Fibroblast of skin of left biceps (primary cell): Measurements from ENCODE around the gene MAP2K5.

Experiments
- DNase-seq, 2 experiments: peaks; one replicate each; pipeline ENCODE4 v3.0.0-alpha.2; 2013; ENCODE audit warnings: low read depth in 2 of 2

Gene MAP2K5

GRCh38 chr15:67758619-67759300, 216.3 kb downstream of the MAP2K5 start:
- DNase-seq: no peak

DNA sequence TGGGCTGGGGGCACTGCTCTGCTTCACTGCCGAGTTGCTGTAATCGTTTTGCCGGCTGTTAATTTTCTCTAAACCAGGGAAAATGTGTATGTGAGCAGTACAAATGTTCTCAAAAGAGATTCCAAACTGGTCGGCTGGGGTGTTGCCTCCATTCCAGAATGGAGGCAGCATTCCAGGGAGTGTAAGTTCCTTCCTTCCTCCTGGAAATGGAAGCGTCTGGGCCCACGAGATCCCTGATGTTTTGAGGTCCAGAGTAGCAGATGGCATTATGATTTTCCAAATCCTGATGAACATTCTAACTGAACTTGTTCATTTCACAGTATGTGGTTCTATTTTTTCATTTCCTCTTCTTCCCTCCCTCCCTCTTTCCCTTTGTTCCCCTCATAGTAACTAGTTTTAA, 218.4 kb downstream of the MAP2K5 start:
- no peak for DNase-seq

GRCh38 chr15:67761343-67761742, 218.8 kb downstream of the MAP2K5 start:
- no peak for DNase-seq

DNA sequence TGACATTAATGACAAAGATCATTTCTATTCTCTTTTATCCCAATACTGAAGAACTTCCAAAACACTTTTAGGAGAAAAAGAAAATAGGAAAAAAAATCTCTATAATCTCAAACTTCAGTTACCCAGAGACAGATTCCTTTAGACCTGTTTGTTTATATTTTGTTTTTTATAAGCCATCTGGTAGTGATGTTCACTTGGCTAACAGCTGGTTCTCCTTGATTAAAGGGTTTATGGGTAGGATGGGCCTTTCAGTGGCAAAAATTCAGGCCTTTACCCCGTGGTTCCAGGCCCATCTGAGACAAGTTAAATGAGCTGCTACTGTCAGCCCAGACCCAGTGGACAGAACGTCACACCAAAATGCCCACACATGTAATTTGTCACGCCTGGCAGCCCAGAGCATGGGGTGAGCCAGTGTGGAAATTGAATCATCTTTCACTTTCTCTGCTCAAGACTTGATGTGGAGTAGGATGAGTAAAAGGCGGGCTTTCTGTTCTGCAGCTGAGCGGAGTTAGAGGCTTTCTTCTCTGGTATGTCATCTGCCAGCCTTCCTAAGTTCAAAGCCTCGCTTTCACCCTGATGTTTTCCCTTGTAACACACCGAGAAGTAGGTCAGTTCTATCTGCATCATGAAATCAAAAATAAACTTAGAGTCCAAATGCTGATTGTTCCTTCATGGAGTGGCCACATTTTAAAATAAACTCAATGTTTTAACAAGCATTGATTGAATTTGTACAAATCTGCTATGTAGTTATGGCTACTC, 220.3 kb downstream of the MAP2K5 start:
- no peak for DNase-seq

DNA sequence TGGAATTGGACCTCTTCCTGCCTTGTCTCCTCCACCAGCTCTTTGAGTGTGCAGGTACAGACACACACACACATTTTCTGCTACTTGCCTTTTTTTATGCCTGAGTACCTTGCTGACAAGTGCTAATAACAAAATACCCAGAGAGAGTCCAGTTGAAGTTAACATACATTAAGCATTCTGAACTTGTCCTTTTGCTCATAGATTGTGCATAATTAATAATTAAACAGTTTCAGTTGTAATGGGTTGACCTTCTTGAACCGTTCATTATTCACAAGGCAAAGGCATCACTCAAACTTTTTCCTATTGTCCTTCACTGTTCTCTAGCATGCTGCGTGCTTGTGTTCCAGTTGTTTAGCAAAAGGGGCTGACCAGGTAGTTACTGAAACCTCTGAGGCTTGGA, 223.2 kb downstream of the MAP2K5 start:
- DNase-seq: no peak

- DNase-seq: no peak
These were observed 224.5 kb downstream of the MAP2K5 start for GRCh38 chr15:67766968-67767367.

DNA sequence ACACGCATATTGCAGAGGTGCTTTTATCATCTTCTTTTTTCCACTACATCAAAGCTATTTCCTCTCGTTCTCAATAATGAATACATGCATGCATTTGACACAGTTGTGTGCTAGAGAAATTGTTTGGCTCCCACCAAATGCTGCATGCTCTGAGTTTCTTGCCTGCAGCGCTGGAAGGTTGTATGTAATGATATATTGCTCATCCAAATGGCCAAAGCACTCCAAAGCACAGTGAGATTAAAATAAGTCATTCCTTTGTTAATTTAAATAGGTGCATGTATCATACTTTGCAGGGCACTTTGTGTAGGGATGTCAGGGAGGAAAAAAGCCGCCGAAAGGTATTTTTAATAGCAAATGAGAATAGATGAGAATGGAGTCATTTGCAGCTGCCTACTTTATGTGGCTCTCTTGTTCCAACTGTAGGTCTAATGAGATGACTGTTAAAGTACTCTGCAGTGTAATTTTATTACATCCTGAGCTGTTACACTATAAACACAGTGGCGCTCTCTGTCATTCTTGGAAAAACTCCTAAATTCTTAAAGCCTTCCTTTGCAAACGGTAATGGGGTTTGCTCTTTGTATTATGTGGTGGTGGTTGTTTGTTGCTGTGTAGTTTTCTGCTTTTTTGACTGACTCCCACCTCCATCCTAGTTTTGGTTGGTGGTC, 225.9 kb downstream of the MAP2K5 start:
- DNase-seq: no peak

GRCh38 chr15:67769497-67770357, 227.2 kb downstream of the MAP2K5 start:
- no peak for DNase-seq

- no peak for DNase-seq
These were observed 227.8 kb downstream of the MAP2K5 start for GRCh38 chr15:67770358-67770628.

GRCh38 chr15:67771189-67771800, 228.8 kb downstream of the MAP2K5 start:
- no peak for DNase-seq

DNA sequence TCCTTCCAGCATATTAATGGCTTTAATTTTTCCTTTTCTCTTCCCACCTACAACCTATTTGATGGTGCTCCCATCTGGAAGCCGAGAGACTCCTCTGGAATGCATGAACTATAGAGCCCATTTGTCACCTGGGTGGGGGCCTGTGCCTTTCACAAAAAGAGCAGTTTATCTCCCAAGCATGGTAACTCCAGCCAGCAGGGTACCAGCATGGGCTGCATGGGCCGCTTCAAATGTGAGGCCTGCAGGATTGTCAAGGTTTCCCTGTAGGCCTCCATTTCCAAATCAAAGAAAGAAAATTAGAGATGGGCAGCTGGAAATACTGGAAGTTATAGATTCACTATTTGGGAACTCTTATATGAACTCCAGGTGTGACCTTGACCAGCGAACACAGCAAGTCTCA, 232.1 kb downstream of the MAP2K5 start:
- no peak for DNase-seq

GRCh38 chr15:67775250-67775649, 232.7 kb downstream of the MAP2K5 start:
- no peak for DNase-seq

GRCh38 chr15:67775998-67776397, 233.5 kb downstream of the MAP2K5 start:
- no peak for DNase-seq

DNA sequence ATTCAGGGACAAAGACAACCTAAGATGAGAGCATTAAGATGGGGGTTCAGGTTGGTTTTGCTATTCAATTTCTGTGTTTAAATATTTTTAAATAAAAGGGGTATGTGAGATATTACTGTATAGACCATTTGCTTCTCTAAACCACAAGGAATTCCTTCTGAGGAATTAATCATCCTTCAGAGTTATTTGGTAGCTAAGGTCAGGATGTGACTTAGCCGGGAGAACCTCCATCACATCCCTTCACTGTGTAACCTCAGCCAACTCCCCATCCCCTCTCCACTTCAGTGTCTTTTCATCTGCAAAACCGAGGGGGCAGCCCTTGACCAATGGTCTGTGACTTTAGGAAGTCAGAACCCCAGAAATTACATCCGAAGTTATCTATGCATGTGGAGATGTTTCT, 234.1 kb downstream of the MAP2K5 start:
- DNase-seq: no peak

DNA sequence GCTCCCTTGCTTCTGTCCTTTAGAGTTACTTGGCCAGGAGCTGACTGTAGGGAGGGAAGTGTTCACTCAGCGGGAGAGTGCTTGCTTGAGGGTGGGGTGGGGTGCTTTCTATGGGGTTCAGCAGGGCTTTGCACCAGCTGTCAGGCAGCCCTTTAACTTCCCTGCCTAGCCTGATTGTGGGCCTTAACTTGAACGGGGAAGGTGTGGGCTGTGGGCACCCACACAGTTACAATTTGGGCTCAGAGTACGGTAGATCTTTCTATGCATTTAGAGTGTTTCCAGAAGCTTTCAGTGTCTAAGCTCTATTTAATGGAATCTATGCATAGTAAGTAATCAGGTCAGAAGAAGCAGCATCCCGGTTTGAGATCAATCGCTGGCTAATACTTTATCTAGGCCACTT, 234.6 kb downstream of the MAP2K5 start:
- no peak for DNase-seq

- no peak for DNase-seq
These were observed 235.3 kb downstream of the MAP2K5 start for GRCh38 chr15:67777773-67778172.

DNA sequence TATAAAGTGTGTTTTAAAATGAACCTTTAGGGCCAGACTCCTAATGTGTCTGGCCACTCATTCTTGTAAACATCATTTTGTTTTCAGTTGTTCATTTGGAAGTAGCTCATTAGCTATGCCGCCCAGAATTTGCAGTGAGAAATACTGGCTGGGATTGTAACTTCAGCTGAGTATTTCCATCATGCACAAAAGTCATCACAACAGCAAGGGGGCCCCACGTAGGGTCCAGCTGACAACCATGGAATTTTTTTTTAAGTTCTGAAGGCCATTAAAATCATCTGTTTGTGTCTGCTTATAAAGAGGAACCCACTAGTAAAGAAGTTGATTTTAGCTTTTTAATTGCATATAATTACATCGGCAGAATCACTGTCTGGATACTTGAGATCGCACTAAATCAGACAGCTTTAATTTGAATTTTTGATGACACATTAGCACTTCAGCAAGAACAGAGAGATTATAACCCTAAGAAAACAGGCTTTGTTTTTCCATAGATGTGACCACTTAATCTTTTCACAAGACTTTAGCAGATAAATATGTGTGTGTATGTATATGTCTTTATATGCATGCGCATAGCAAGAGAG, 236.6 kb downstream of the MAP2K5 start:
- no peak for DNase-seq

- DNase-seq: no peak
These were observed 237.1 kb downstream of the MAP2K5 start for GRCh38 chr15:67779549-67780111.

DNA sequence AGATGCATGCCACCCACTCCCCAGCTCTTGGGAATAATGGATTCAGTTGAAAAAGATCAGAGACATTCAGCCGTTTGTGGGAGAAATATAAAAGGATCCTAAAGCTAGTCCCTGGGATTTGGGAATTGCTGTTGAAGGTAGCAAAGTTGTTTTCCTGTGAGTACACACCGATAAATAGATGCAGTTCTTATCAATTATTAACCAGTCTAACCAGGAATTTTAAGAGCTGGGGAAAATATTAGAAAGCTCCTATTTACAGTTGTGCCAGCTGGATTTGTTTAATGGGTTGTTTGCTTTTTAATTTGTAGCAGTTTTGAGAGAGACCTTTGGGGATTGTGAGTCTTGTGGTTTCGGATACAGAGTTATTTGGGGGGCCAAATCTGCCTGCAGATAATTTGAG, 238.6 kb downstream of the MAP2K5 start:
- DNase-seq: no peak

DNA sequence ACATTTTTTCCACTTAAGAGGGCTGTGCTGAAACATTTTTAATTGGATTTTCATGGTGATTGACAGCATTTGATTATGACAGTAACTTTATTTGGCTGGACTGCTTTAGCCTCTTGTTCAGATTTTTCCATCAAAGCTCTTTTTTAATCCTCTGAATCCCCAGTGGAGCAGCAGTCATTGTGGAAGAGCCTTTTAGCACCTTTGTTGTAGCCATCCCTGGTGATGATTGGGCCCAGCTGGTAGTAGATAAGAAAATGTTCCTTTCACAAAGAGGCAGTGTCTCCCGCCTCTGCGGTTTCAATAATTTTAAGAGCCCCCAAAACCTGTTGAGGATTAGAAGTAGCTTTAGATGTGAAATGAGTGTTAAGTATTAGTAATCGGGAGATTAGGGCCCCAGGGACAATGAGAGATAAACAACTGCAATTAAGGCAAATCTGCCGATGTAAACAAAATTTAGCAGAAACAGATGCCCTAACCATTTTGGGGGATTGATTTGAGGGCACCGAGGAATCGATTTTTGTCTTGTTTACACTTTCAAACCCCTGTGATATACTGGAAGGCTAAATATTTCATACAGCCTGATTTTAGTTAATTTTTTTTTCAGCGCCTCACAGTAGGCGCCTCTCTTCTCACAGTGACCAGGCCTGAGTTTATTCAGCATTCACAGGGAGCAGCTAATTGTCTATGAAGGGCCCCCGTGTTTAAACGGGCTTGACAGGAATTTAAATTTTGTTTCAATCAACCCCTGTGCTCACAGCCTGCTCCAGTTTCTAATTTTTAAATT, 239.6 kb downstream of the MAP2K5 start:
- no peak for DNase-seq

GRCh38 chr15:67782691-67782991, 240.1 kb downstream of the MAP2K5 start:
- DNase-seq: no peak
